OCI-LY1 (cell line): ENCODE results near the gene EHMT2.

Source experiments
- EZH2 ChIP-seq: fragments of 200-600 bp; sonication (generic), shearing (Covaris generic); IDR thresholded peaks from 2 replicates; pipeline ENCODE4 v1.8.0; 2017; ENCODE audit warnings: borderline replicate concordance, mixed run types, mild to moderate bottlenecking, antibody characterized with exemption, low read length, moderate library complexity, mixed read lengths
- TF ChIP-seq, protein P1 (sequence below): fragments of 200-600 bp; sonication (generic), shearing (Covaris generic); IDR thresholded peaks from 2 replicates; pipeline ENCODE4 v1.5.1; 2017; ENCODE audit warnings: mild to moderate bottlenecking, antibody characterized with exemption, low read length, moderate library complexity, mixed read lengths

DNA sequence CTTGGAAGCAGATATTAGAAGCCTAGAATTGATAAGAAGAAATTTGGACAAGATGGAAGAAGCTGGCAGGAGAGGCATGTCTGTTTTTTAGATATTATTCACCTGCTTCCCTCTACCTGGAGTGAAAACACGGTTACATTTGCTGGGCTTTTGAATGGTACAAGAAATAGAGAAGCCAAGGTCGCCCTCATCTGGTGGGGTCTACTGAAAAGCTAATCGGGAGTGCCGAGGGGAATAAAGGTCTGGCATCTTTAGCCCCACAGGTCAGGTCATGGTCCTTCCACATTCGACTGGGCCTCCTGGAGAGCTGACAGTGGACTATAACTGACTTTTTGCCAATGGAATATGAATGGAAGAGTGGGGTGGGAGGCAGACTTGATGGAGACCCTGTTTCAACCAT lies 25.4 kb upstream of the EHMT2 start:
- TF ChIP-seq, protein P1, sequence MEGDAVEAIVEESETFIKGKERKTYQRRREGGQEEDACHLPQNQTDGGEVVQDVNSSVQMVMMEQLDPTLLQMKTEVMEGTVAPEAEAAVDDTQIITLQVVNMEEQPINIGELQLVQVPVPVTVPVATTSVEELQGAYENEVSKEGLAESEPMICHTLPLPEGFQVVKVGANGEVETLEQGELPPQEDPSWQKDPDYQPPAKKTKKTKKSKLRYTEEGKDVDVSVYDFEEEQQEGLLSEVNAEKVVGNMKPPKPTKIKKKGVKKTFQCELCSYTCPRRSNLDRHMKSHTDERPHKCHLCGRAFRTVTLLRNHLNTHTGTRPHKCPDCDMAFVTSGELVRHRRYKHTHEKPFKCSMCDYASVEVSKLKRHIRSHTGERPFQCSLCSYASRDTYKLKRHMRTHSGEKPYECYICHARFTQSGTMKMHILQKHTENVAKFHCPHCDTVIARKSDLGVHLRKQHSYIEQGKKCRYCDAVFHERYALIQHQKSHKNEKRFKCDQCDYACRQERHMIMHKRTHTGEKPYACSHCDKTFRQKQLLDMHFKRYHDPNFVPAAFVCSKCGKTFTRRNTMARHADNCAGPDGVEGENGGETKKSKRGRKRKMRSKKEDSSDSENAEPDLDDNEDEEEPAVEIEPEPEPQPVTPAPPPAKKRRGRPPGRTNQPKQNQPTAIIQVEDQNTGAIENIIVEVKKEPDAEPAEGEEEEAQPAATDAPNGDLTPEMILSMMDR = peak; percentile 50; the same call in 1 of the 2 replicates
- no peak for TF ChIP-seq EZH2
